ENCODE data around the gene CYP2R1.

GRCh38 chr11:14938936-14939335, 46.9 kb upstream of the CYP2R1 start:
- TF ChIP-seq EZH2 (IDR thresholded peaks at IDR 0.05; ENCODE audit: borderline replicate concordance) (no peak), CTCF (IDR thresholded peaks at IDR 0.05; ENCODE audit: poor library complexity) (no peak)
